Activated CD4-positive, alpha-beta T cell treated with anti-CD3 and anti-CD28 coated beads, Interleukin-2, amount 50 U/mL, for 48 hours (primary cell): Measurements from ENCODE around the gene STK32C.
"Not testable (repeated sequence)": the region's sequence is repeated elsewhere in the genome, so short reads cannot be mapped to it uniquely, and the experiment has no call there.

Experiments used
- DNase-seq, 2 experiments: peaks; one replicate each; pipeline ENCODE4 v3.0.0-alpha.2; 2020

The STK32C gene

DNA sequence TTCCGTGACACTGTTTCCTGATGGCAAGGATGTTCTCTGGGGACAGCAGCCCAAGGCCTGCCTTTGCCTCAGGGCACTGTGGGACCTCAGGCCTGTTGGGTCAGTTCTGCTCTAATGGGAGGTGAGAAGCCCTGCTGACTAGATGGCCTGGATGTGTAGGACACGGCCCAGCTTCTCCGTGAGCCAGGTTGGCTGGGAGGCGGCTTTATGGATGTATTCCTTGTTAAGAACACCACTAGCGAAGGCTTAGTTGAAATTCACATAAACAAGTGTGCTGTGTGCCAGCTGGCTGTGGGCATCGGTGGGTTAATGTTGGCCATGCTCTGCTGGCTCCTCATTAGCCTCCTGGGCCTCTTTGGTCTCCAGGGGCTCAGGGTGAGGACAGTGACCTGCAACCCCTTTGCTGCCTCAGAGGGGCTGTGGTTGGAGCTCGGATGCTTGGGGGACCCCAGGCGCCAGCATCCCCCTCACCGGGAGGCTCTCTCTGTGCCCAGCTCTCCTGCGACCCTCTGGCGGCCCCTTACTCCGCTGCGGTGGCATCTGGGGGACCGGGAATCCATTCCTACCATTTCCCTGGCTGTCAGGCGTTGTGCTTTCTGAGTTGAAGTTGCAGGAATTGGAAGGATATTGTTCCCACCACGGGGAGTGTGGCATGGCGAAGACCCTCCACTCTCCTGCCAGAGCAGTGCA lies 143.8 kb downstream of the STK32C start:
- DNase-seq = no peak

DNA sequence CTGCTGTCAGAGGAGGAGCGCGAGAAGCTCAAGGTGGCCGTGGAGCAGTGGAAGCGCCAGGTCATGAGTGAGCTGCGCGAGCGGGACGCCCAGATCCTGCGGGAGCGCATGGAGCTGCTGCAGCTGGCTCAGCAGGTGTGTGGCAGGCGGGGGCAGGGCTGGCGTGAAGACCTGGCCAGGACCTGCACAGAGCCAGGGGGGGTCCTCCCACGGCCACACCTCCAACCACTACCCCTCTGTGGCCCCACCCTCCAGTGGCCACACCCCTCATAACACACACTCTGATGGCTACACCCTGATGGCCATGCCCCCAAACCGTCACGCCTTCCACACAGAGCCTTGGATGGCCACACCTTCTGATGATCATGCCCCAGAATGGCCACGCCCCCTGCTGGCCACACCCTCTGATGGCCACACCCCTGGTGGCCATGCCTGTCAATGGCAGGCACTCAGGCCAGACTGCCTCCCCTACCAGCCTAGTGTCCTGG lies 144.4 kb downstream of the STK32C start:
- DNase-seq = peak; percentile 38 to 51

- DNase-seq = no peak
Measured at GRCh38 chr10:132162590-132163277, 145.0 kb downstream of the STK32C start.

GRCh38 chr10:132162021-132162531 lies 145.7 kb downstream of the STK32C start:
- no peak for DNase-seq

DNA sequence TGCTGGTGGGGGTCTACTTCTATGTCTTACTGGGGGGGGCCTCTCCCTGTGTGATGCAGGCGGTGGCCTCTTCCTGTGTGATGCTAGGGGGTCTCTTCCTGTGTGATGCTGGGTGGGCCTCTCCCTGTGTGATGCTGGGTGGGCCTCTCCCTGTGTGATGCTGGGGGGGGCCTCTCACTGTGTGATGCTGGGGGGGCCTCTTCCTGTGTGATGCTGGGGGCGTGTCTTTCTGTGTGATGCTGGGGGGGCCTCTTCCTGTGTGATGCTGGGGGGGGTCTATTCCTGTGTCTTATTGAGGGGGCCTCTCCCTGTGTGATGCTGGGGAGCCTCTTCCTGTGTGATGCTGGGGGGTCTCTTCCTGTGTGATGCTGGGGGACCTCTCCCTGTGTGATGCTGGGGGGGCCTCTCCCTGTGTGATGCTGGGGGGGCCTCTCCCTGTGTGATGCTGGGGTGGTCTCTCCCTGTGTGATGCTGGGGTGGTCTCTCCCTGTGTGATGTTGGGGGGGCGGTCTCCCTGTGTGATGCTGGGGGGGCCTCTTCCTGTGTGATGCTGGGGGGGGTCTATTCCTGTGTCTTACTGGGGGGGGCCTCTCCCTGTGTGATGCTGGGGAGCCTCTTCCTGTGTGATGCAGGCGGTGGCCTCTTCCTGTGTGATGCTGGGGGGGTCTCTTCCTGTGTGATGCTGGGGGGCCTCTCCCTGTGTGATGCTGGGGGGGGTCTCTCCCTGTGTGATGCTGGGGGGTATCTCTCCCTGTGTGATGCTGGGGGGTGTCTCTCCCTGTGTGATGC lies 146.7 kb downstream of the STK32C start:
- DNase-seq = not testable (repeated sequence)

DNA sequence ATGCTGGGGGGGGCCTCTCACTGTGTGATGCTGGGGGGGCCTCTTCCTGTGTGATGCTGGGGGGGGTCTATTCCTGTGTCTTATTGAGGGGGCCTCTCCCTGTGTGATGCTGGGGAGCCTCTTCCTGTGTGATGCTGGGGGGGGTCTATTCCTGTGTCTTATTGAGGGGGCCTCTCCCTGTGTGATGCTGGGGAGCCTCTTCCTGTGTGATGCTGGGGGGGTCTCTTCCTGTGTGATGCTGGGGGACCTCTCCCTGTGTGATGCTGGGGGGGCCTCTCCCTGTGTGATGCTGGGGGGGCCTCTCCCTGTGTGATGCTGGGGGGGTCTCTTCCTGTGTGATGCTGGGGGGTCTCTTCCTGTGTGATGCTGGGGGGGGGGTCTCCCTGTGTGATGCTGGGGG lies 147.5 kb downstream of the STK32C start:
- DNase-seq = not testable (repeated sequence)

- DNase-seq = not testable (repeated sequence)
Measured at GRCh38 chr10:132159302-132160230, 148.2 kb downstream of the STK32C start.

- DNase-seq = no peak
Measured at GRCh38 chr10:132158823-132159222, 148.9 kb downstream of the STK32C start.

GRCh38 chr10:132158122-132158741 lies 149.5 kb downstream of the STK32C start:
- peak; percentile 23 to 25 for DNase-seq
